K562 (cell line): Measurements from ENCODE around the gene RGL2. TPM values are rescaled to one million over a fixed set of nuclear protein-coding genes. Genes with fewer than 3 reads are reported as not detected.

Experiments used
- ARID4B ChIP-seq: sonication (generic); formaldehyde crosslinking; IDR thresholded peaks from 2 replicates; pipeline ENCODE4 v1.8.0; 2022; ENCODE audit warnings: mild to moderate bottlenecking, missing genetic modification reagents
- EP300 ChIP-seq: IDR thresholded peaks from 2 replicates; pipeline ENCODE4 v1.6.1; 2012; ENCODE audit warnings: low read length, improper control_type of control experiment
- FOXA1 ChIP-seq: fragments of 450-650 bp; IDR thresholded peaks from 2 replicates; pipeline ENCODE4 v1.6.1; 2016; ENCODE audit warnings: mild to moderate bottlenecking, borderline replicate concordance
- FOXM1 ChIP-seq, 2 experiments: fragments of 450-650 bp in 1 of 2; sonication (generic) in 1 of 2; formaldehyde crosslinking in 1 of 2; IDR thresholded peaks; 2 replicates each; pipeline versions ENCODE4 v1.6.1 to v1.9.0; 2017 to 2022; ENCODE audit warnings: low read depth in 2 of 2, mild to moderate bottlenecking in 2 of 2, missing genetic modification reagents in 1 of 2, moderate library complexity in 1 of 2
- MCM2 ChIP-seq: fragments of 450-650 bp; IDR thresholded peaks from 2 replicates; pipeline ENCODE4 v1.6.1; 2017; ENCODE audit warnings: low read depth, mild to moderate bottlenecking
- MLLT1 ChIP-seq, 2 experiments: fragments of 450-650 bp; IDR thresholded peaks; 2 replicates each; pipeline ENCODE4 v1.6.1; 2016
- POLR3A ChIP-seq: IDR thresholded peaks from 2 replicates; pipeline ENCODE4 v1.6.1; 2011; ENCODE audit warnings: borderline replicate concordance, mild to moderate bottlenecking, moderate library complexity; ENCODE audit not compliant: insufficient read length, insufficient read depth; ENCODE audit errors: extremely low read depth
- PTBP1 ChIP-seq: fragments of 200-400 bp; formaldehyde crosslinking; IDR thresholded peaks from 2 replicates; pipeline ENCODE4 v1.6.1; 2017; ENCODE audit warnings: low read depth, low read length
- SRF ChIP-seq, 2 experiments: fragments of 250-450, 450-650 bp in 1 of 2; sonication (Bioruptor Pico) in 1 of 2; sonication (generic) in 1 of 2; formaldehyde crosslinking; IDR thresholded peaks; 2 replicates each; pipeline versions ENCODE4 v1.5.0 to v1.5.1; 2020 to 2022; ENCODE audit warnings: mild to moderate bottlenecking in 1 of 2, missing genetic modification reagents in 1 of 2
- ZNF431 ChIP-seq: sonication (generic); formaldehyde crosslinking; IDR thresholded peaks from 2 replicates; pipeline ENCODE4 v1.8.0; 2022; ENCODE audit warnings: mild to moderate bottlenecking, missing genetic modification reagents
- ZNF583 ChIP-seq: fragments of 250-450 bp; sonication (Bioruptor Pico); IDR thresholded peaks from 2 replicates; pipeline ENCODE4 v1.4.0; 2020
- ZNF740 ChIP-seq, 3 experiments: fragments of 200-800 bp in 1 of 3; sonication (Bioruptor generic) in 1 of 3; sonication (generic) in 1 of 3; formaldehyde crosslinking in 1 of 3; IDR thresholded peaks; 2 replicates each; pipeline versions ENCODE4 v1.6.1 to v1.8.0; 2016 to 2022; ENCODE audit warnings: mild to moderate bottlenecking in 2 of 3, missing compliant biosample characterization in 2 of 3, missing genetic modification characterization in 2 of 3, missing genetic modification reagents in 1 of 3
- polyA plus RNA-seq, 8 experiments: library from polyadenylated mRNA; depleted of rRNA in 4 of 8; stranded (reverse) in 5 of 8; unstranded in 3 of 8; fragments of >200 nt; fragmentation: Nextera tagmentation in 2 of 8; fragmentation: Illumina TruSeq in 1 of 8; extraction: Ambion mirVana in 2 of 8; extraction: Trizol in 1 of 8; gene quantifications; 2 replicates each; pipeline versions ENCODE4 v1.2.1 to v1.2.3, GENCODE V29; 2011 to 2014; ENCODE audit warnings: inconsistent platforms in 1 of 8, missing spikeins in 1 of 8
- total RNA-seq, 7 experiments: library from RNA; depleted of rRNA in 6 of 7; stranded (reverse); fragments of >200 nt in 6 of 7; fragmentation: Illumina TruSeq in 2 of 7; extraction: Trizol in 2 of 7; gene quantifications; 2 replicates each; pipeline versions ENCODE4 v1.2.1 to v1.2.3, GENCODE V29; 2011 to 2021; ENCODE audit warnings: low replicate concordance in 1 of 7
- TF ChIP-seq, protein P1 (sequence below): fragments of 450-650 bp; IDR thresholded peaks from 2 replicates; pipeline ENCODE4 v1.7.0; 2016; ENCODE audit warnings: borderline replicate concordance
- TF ChIP-seq, protein P2 (sequence below): fragments of 450-650 bp; IDR thresholded peaks from 2 replicates; pipeline ENCODE4 v1.6.1; 2017; ENCODE audit warnings: antibody characterized with exemption, mild to moderate bottlenecking

Gene RGL2
- total and polyA plus RNA-seq, 9 of the 15 experiments (the other 6 are each of a cell fraction or from before 2014, with no cell fraction given) = 1.8 to 57.1 (median 19.5) TPM

DNA sequence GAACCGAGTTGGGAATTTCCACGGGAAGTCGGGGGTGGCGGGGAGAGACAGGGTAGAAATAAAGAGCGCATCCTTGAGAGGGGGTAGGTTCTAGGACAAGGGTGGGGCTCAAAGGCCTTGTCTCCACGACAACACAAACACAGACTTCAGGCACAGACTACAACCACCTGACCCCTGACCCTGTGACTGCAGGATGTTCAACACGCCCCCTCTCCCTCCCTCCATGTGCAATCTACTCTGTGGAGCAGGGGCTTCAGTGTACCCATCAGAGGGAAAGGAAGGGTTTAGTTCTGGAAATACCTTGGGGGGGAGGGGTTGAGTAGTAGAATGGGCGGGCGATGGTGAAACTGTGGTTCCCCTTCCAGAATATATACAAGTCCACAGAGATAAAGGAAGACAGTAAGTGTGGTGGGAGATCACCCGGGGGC, 15.8 kb upstream of the RGL2 start (continued):
- TF ChIP-seq, protein P1, sequence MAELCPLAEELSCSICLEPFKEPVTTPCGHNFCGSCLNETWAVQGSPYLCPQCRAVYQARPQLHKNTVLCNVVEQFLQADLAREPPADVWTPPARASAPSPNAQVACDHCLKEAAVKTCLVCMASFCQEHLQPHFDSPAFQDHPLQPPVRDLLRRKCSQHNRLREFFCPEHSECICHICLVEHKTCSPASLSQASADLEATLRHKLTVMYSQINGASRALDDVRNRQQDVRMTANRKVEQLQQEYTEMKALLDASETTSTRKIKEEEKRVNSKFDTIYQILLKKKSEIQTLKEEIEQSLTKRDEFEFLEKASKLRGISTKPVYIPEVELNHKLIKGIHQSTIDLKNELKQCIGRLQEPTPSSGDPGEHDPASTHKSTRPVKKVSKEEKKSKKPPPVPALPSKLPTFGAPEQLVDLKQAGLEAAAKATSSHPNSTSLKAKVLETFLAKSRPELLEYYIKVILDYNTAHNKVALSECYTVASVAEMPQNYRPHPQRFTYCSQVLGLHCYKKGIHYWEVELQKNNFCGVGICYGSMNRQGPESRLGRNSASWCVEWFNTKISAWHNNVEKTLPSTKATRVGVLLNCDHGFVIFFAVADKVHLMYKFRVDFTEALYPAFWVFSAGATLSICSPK = no peak
- TF ChIP-seq MCM2 (no peak), PTBP1 (no peak), FOXM1 (IDR thresholded peaks at IDR 0.05; ENCODE audit: low read depth) (no peak), FOXM1 (CRISPR knock-in tag; IDR thresholded peaks at IDR 0.05; ENCODE audit: low read depth) (no peak), ZNF583 (CRISPR knock-in tag) (no peak), ARID4B (CRISPR knock-in tag) (no peak), POLR3A (no peak), MLLT1 (IDR thresholded peaks at IDR 0.05) (no peak), SRF (CRISPR knock-in tag; IDR thresholded peaks at IDR 0.05) (no peak), ZNF740 (CRISPR knock-in tag; IDR thresholded peaks at IDR 0.05) (no peak), ZNF740 (tag; IDR thresholded peaks at IDR 0.05) (no peak), EP300 (no peak), ZNF431 (CRISPR knock-in tag) (no peak), FOXA1 (no peak)
- TF ChIP-seq, protein P2, sequence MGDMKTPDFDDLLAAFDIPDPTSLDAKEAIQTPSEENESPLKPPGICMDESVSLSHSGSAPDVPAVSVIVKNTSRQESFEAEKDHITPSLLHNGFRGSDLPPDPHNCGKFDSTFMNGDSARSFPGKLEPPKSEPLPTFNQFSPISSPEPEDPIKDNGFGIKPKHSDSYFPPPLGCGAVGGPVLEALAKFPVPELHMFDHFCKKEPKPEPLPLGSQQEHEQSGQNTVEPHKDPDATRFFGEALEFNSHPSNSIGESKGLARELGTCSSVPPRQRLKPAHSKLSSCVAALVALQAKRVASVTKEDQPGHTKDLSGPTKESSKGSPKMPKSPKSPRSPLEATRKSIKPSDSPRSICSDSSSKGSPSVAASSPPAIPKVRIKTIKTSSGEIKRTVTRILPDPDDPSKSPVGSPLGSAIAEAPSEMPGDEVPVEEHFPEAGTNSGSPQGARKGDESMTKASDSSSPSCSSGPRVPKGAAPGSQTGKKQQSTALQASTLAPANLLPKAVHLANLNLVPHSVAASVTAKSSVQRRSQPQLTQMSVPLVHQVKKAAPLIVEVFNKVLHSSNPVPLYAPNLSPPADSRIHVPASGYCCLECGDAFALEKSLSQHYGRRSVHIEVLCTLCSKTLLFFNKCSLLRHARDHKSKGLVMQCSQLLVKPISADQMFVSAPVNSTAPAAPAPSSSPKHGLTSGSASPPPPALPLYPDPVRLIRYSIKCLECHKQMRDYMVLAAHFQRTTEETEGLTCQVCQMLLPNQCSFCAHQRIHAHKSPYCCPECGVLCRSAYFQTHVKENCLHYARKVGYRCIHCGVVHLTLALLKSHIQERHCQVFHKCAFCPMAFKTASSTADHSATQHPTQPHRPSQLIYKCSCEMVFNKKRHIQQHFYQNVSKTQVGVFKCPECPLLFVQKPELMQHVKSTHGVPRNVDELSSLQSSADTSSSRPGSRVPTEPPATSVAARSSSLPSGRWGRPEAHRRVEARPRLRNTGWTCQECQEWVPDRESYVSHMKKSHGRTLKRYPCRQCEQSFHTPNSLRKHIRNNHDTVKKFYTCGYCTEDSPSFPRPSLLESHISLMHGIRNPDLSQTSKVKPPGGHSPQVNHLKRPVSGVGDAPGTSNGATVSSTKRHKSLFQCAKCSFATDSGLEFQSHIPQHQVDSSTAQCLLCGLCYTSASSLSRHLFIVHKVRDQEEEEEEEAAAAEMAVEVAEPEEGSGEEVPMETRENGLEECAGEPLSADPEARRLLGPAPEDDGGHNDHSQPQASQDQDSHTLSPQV = no peak
